GM19193 (cell line): ENCODE results near the gene LIMA1.

Experiments
- POLR2A ChIP-seq: IDR thresholded peaks from 4 replicates; pipeline ENCODE4 v1.6.1; 2011; ENCODE audit not compliant: insufficient read depth, insufficient read length; ENCODE audit errors: extremely low read depth

LIMA1 gene

GRCh38 chr12:50252977-50253602 lies 30.2 kb downstream of the LIMA1 start:
- no peak for TF ChIP-seq POLR2A

- no peak for TF ChIP-seq POLR2A
These were observed 31.6 kb downstream of the LIMA1 start for GRCh38 chr12:50251619-50252252.

- TF ChIP-seq POLR2A, result no peak
These were observed 33.7 kb downstream of the LIMA1 start for GRCh38 chr12:50249464-50250182.

GRCh38 chr12:50248883-50249282 lies 34.4 kb downstream of the LIMA1 start:
- TF ChIP-seq POLR2A, result no peak

GRCh38 chr12:50248411-50248810 lies 34.9 kb downstream of the LIMA1 start:
- TF ChIP-seq POLR2A, result no peak

- TF ChIP-seq POLR2A, result no peak
These were observed 36.3 kb downstream of the LIMA1 start for GRCh38 chr12:50246873-50247612.

GRCh38 chr12:50246197-50246865 lies 37.0 kb downstream of the LIMA1 start:
- no peak for TF ChIP-seq POLR2A

GRCh38 chr12:50243507-50243906 lies 39.8 kb downstream of the LIMA1 start:
- TF ChIP-seq POLR2A, result no peak

- TF ChIP-seq POLR2A, result no peak
These were observed 40.5 kb downstream of the LIMA1 start for GRCh38 chr12:50242751-50243191.

- no peak for TF ChIP-seq POLR2A
These were observed 42.1 kb downstream of the LIMA1 start for GRCh38 chr12:50241178-50241577.

- TF ChIP-seq POLR2A, result no peak
These were observed 42.6 kb downstream of the LIMA1 start for GRCh38 chr12:50240792-50241114.

GRCh38 chr12:50240096-50240791 lies 43.1 kb downstream of the LIMA1 start:
- no peak for TF ChIP-seq POLR2A

GRCh38 chr12:50239355-50239891 lies 43.9 kb downstream of the LIMA1 start:
- no peak for TF ChIP-seq POLR2A

GRCh38 chr12:50234347-50234746 lies 49.0 kb downstream of the LIMA1 start:
- TF ChIP-seq POLR2A, result no peak
